Astrocyte (in vitro differentiated cells and primary cell): ENCODE results near the gene DCC.

ENCODE experiments used
- CTCF ChIP-seq: IDR thresholded peaks from 2 replicates; pipeline ENCODE4 v1.5.1; 2011; ENCODE audit warnings: low read depth, mild to moderate bottlenecking, inconsistent platforms, low read length, moderate library complexity; ENCODE audit not compliant: insufficient read depth
- EZH2 ChIP-seq: IDR thresholded peaks from 2 replicates; pipeline ENCODE4 v1.6.1; 2012; ENCODE audit warnings: mild to moderate bottlenecking, low read length, inconsistent platforms; ENCODE audit not compliant: insufficient read depth

GRCh38 chr18:53551868-53552426 is 1212.0 kb downstream of the DCC start:
- TF ChIP-seq CTCF: no peak
- no peak for TF ChIP-seq EZH2
